OCI-LY1 (cell line): ENCODE measurements around the gene AVP.

Source experiments
- CTCF ChIP-seq: fragments of 200-600 bp; sonication (generic), shearing (Covaris generic); IDR thresholded peaks from 2 replicates; pipeline ENCODE4 v1.5.1; 2017; ENCODE audit warnings: mild to moderate bottlenecking, antibody characterized with exemption, low read length, moderate library complexity, mixed read lengths
- EZH2 ChIP-seq: fragments of 200-600 bp; sonication (generic), shearing (Covaris generic); IDR thresholded peaks from 2 replicates; pipeline ENCODE4 v1.8.0; 2017; ENCODE audit warnings: borderline replicate concordance, mixed run types, mild to moderate bottlenecking, antibody characterized with exemption, low read length, moderate library complexity, mixed read lengths

- no peak for TF ChIP-seq CTCF
- TF ChIP-seq EZH2: no peak
Observed at GRCh38 chr20:3074812-3075211, 9.7 kb downstream of the AVP start.
